Measurements from ENCODE around the gene SYNDIG1L.

DNA sequence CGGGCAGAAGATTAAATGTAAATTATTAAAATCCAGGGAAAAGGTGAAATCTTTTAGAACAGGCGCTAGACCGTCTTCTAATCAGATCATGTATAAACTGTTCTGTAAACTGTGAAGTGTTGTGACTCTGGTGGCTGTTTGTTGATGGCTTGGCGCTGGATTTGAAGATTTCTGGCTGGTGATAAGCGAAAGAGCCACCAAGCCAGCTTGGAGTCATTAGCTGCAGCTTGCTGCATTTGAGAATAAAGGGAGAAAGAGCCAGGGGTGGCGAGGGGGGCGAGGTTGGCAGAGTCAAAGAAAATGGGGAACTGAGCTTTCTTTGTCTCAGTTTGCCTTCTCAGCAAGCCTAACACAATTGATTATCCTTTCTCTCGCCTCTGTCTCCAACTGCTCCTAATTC is 8.0 kb downstream of the SYNDIG1L start:
- TF ChIP-seq CTCF (IDR thresholded peaks at IDR 0.05) (no peak), POLR2AphosphoS5 (IDR thresholded peaks at IDR 0.05) (no peak)

All from stomach (tissue), 4 donors.